NCI-H1105 (cell line): ENCODE measurements around the gene PCDHGA6.
A peak's percentile ranks its signal among the peaks of the same experiment; 100 is the strongest.
"Not testable (repeated sequence)": the region's sequence is repeated elsewhere in the genome, so short reads cannot be mapped to it uniquely, and the experiment has no call there.

Source experiments
- DNase-seq: peaks from one replicate; lab custom pipeline; 2025; lab: John Stamatoyannopoulos, UW

PCDHGA6 gene

DNA sequence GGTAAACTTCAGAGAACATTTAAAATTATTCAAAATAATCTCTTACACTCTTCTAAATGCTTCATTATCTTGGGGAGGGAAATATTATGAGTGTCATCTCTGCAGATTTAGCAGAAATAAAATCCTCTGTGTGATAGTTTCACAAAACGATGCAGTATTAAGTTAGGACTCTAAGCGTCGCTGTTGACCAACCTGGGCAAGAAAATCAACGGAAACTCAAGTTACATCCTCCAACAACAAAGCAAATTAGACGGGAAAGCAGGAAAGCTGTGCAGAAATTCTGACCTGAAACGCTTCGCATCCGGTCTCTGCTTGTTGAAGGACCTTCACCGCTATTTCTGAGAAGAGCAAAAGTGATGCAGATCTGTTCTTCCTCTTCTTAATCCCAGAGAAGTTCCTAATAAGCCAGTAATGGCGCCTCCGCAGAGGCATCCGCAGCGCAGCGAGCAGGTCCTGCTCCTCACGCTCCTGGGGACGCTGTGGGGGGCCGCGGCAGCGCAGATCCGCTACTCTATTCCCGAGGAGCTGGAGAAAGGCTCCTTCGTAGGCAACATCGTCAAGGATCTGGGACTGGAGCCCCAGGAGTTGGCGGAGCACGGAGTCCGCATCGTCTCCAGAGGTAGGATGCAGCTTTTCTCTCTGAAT, at the start of gene PCDHGA6:
PCDHGA6 (plus strand) TSS at position 219 of the 645 bp plus-strand sequence; CDS start at position 412, 193 bp downstream.
- no peak for DNase-seq

DNA sequence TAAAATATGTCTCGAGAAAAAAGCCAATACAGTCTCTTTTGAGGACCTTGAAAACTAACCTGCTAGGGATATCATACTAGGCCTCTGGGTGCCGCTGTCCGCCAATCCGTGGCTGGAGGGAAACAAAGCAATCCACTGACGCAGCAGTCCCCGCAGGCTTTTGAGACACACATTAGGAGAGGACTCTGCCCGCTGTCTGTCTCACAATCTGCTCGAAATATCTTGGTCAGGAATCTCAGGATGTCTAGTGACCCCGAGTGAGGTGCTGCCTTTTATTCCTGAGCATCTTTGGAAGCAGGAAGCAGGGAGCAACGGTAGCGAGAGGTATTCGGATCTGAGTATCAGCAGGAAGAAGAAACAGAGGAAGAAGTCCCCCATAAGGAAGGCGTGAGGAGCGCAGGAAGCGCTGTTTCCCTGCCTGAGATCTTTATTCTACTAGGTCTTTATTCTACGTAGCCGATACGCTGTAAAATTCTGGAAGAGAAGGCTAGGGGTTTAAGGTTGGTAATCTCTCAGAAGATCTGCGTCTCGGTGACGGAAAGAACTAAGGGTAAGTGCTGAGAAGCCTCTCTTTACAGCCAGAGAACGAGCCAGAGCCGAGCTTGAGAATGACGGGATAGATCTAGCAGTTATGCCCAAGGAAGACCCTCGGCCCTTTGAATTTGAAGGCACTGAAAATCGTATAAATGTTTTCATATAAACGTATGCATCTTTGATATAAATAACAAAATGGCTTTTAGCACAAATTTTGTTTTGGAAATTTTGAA, 47.4 kb upstream of the PCDHGA6 start:
- no peak for DNase-seq

DNA sequence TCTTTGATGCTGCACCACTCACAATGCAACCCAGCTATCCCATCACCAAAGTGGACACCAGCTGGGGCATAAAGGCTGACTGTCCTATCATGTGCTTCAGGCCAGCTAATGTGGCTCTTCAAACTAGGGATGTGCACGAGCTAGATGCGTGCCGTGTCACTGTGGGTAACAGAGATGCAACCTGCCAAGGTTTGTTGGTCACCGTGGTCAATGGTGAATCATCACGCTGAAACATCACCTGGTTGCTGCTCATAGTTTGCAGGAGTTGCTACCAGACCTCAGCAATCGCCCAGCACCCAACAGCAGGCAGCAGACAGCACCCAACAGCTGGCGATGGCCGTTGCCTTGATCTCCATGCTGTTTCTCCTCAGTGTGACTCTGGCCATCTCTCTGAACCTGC, 45.5 kb upstream of the PCDHGA6 start:
- no peak for DNase-seq

DNA sequence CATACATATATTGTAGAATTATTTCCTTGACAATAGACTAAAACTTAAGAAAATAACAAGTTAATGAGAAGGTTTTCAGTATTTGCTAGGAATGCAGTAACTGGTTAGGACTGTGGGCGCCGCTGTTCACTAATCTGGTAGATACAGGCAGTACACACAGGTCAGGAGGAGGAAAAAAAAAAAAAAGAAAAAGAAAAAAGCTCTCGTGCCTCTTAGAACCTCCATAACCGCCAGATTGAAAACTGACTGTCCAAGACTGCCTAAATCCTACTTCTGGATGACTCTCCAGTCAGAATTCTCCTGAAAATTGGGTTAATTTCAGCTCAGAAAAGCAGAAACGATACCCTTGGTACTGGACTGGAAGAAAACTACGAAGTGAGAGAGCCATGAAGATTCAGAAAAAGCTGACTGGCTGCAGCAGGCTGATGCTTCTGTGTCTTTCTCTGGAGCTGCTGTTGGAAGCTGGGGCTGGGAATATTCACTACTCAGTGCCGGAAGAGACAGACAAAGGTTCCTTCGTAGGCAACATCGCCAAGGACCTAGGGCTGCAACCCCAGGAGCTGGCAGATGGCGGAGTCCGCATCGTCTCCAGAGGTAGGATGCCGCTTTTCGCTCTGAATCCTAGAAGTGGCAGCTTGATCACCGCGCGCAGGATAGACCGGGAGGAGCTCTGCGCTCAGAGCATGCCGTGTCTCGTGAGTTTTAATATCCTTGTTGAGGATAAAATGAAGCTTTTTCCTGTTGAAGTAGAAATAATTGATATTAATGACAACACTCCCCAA, 43.2 kb upstream of the PCDHGA6 start, which contains the start of gene PCDHGA1:
PCDHGA1 (plus strand) TSS at position 216 of the 782 bp plus-strand sequence.
- DNase-seq: peak; percentile 43

DNA sequence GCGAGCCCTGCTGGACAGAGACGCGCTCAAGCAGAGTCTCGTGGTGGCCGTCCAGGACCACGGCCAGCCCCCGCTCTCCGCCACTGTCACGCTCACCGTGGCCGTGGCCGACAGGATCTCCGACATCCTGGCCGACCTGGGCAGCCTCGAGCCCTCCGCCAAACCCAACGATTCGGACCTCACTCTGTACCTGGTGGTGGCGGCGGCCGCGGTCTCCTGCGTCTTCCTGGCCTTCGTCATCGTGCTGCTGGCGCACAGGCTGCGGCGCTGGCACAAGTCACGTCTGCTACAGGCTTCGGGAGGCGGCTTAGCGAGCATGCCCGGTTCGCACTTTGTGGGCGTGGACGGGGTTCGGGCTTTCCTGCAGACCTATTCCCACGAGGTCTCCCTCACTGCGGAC, 41.1 kb upstream of the PCDHGA6 start:
- DNase-seq: not testable (repeated sequence)

DNA sequence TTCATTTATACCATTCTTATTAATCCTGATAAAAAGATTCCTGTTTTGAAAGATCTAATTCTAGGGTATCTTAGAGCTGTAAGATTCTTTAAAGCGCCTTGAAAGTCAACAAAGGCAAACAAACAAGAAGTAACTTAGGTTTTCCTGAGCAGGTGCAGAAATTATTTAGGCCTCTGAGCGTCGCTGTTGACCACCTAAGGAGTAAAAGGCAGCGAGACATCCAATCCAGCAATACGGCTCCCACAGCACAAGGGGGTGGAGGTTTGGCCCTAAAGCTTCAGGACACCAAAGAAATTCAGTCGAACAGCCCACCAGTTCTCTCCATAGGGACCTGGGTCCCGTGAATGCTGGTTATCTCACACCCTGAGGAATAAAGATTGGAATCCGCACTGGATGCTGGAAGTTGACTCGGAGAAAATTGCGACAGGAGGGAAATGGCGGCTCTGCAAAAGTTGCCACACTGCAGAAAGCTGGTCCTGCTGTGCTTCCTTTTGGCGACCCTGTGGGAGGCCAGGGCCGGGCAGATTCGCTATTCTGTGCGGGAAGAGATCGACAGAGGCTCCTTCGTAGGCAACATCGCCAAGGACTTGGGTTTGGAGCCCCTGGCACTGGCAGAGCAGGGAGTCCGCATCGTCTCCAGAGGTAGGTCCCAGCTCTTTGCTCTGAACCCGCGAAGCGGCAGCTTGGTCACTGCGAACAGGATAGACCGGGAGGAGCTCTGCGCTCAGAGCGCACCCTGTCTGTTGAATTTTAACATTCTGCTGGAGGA, 35.0 kb upstream of the PCDHGA6 start, which contains the start of gene PCDHGA2:
PCDHGA2 (plus strand) TSS at position 223 of the 769 bp plus-strand sequence.
- no peak for DNase-seq

DNA sequence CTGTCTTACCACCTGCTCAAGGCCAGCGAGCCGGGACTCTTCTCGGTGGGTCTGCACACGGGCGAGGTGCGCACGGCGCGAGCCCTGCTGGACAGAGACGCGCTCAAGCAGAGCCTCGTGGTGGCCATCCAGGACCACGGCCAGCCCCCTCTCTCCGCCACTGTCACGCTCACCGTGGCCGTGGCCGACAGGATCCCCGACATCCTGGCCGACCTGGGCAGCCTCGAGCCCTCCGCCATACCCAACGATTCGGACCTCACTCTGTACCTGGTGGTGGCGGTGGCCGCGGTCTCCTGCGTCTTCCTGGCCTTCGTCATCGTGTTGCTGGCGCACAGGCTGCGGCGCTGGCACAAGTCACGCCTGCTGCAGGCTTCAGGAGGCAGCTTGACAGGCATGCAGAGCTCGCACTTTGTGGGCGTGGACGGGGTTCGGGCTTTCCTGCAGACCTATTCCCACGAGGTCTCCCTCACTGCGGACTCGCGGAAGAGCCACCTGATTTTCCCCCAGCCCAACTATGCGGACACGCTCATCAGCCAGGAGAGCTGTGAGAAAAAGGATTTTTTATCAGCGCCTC, 32.8 kb upstream of the PCDHGA6 start:
- not testable (repeated sequence) for DNase-seq

DNA sequence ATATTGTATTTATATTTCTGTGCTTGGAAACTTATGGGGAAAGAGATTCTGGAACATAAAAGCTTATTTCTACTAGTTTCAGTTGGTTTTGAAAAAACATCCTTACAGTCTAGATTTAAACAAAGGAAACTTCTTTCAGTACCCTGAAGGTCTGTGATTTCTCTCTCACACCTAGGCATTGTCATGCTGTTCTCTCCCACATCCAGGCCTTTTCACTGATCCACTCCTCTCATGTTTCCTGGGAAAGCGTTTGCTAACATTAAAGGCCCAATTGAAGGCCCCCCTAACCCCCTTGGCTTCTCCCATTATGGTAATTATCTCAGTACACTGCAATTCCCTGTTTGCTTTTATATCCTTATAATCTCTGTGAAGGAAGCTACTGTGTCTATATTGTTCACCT, 30.9 kb upstream of the PCDHGA6 start:
- DNase-seq: no peak

DNA sequence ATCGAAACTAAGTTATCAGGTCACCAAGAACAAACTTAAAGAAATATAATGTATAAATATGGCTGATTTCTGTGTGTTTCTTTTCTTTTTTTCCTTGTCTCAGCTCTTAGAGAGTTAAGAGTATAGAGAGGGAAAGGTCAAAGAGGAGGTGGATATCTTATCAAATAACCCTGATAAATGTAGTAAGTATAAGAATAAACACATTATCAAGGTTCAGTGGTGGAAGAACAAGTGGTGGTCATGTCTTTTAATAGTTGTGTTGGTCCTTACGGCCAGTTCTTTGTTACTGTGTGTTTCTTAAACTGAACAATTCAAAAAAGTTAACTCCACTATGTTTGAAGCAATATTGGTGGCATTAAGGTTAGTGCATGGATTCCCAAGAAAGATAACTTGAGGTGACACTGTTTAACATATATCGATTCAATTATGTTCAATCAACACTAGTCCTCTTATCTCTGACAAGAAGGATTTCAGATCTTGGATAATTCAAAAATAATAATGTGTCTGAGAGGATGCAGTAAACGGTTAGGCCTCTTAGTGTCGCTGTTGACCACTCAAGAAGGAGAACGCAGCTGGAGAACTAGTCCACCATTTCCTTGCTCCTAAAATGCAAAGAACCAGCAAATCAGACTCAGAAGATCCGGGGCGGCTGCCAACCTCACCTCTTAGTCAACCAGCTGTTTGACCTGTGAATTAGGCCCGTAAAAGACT, 30.3 kb upstream of the PCDHGA6 start, which contains the start of gene PCDHGA3:
PCDHGA3 (plus strand) TSS at position 588 of the 711 bp plus-strand sequence. CDS start 205 bp downstream, outside the sequence.
- no peak for DNase-seq

DNA sequence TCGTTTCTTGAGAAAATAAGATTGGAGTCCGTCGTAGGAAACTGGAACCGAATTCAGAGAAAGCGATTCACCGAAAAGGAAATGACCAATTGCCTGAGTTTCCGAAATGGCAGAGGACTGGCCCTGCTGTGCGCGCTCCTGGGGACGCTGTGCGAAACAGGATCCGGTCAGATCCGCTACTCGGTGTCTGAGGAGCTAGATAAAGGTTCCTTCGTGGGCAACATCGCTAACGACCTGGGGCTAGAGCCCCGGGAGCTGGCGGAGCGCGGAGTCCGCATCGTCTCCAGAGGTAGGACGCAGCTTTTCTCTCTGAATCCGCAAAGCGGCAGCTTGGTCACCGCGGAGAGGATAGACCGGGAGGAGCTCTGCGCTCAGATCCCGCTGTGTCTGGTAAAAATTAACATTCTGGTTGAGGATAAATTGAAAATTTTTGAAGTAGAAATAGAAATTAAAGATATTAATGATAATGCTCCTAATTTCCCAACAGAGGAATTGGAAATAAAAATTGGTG, 29.7 kb upstream of the PCDHGA6 start:
- no peak for DNase-seq

DNA sequence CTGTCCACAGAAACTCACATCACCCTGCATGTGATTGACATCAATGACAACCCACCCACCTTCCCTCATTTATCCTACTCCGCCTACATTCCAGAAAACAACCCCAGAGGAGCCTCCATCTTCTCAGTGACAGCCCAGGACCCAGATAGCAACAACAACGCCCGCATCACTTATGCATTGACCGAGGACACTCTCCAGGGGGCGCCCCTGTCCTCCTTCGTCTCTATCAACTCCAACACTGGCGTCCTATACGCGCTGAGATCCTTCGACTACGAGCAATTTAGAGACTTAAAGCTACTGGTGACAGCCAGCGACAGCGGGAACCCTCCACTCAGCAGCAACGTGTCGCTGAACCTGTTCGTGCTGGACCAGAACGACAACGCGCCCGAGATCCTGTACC, 28.4 kb upstream of the PCDHGA6 start:
- DNase-seq: no peak

DNA sequence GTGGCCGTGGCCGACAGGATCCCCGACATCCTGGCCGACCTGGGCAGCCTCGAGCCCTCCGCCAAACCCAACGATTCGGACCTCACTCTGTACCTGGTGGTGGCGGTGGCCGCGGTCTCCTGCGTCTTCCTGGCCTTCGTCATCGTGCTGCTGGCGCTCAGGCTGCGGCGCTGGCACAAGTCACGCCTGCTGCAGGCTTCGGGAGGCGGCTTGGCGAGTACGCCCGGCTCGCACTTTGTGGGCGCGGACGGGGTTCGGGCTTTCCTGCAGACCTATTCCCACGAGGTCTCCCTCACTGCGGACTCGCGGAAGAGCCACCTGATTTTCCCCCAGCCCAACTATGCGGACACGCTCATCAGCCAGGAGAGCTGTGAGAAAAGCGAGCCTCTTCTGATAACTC, 27.7 kb upstream of the PCDHGA6 start:
- not testable (repeated sequence) for DNase-seq

DNA sequence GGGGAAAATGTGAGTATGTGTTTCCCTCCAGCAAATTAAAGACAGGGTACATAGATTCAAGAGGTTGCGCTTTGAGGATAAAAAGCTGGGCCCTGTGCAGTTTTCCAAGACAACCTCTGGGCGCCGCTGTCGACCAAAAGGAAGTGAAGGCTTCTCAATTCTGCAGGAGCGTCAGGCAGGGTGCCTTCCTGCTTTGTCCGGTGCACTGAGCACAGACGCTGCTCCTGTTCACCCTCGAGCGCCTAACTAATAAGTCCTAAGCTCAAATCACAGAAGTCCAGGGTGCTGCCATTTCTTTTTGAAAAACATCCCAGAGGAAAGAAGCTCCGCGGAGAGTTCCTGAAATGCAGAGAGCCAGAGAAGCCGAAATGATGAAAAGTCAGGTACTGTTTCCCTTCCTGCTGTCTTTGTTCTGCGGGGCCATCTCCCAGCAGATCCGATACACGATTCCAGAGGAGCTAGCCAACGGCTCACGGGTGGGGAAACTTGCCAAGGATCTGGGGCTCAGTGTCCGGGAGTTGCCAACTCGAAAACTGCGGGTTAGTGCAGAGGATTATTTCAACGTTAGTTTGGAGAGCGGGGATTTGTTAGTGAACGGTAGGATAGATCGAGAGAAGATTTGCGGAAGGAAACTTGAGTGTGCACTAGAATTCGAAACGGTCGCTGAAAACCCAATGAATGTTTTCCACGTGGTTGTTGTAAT, 23.6 kb upstream of the PCDHGA6 start, which contains the start of gene PCDHGB1:
PCDHGB1 (plus strand) TSS at position 183 of the 703 bp plus-strand sequence; CDS start at position 345, 162 bp downstream.
- DNase-seq: no peak

DNA sequence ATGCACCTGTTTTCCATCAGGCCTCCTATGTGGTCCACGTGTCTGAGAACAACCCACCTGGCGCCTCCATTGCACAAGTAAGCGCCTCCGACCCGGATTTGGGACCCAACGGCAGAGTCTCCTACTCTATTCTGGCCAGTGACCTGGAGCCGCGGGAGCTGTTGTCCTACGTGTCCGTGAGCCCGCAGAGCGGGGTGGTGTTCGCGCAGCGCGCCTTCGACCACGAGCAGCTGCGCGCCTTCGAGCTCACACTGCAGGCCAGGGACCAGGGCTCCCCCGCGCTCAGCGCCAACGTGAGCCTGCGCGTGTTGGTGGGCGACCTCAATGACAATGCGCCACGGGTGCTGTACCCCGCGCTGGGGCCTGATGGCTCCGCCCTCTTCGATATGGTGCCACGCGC, 22.1 kb upstream of the PCDHGA6 start:
- no peak for DNase-seq

DNA sequence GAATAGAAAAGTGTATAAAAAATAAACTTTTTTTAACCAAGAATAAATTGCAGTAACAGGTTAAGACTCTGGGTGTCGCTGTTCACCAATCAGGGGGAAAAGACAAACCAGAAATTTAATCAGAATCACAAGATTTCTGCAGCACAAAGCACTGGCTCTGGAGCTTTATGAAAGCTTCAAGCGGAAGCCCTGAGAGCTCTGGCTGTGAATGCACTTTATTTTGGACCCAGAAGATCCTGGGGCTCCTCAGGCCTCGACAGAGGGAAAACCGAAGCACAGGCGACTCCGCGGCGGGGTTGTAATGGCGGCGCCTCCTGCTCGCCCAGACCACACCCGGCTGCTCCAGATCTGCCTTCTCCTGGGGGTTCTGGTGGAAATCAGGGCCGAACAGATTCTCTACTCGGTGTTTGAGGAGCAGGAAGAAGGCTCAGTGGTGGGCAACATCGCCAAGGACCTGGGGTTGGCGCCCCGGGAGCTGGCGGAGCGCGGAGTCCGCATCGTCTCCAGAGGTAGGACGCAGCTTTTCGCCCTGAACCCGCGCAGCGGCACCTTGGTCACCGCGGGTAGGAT, 18.7 kb upstream of the PCDHGA6 start, which contains the start of gene PCDHGA4:
PCDHGA4 (plus strand) TSS at position 122 of the 570 bp plus-strand sequence; CDS start at position 209, 87 bp downstream.
- DNase-seq: no peak

DNA sequence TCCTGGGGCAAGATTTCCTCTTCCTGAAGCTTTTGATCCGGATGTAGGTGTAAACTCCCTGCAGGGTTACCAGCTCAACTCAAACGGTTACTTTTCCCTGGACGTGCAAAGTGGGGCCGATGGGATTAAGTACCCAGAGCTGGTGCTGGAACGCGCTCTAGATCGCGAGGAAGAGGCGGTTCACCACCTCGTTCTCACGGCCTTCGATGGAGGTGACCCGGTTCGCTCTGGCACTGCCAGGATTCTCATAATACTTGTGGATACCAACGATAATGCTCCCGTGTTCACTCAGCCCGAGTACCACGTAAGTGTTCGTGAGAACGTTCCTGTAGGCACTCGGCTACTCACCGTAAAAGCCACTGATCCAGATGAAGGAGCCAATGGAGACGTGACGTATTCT, 18.1 kb upstream of the PCDHGA6 start:
- DNase-seq: no peak

DNA sequence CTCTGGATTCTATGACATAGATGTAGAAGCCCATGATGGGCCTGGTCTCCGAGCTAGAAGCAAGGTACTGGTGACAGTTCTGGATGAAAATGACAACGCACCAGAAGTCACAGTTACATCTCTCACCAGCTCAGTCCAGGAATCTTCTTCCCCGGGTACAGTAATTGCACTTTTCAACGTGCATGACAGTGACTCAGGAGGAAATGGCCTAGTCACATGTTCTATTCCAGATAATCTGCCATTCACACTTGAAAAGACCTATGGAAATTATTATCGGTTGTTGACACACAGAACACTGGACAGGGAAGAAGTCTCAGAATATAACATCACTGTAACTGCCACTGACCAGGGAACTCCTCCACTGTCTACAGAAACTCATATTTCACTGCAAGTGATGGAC, 17.6 kb upstream of the PCDHGA6 start:
- no peak for DNase-seq

DNA sequence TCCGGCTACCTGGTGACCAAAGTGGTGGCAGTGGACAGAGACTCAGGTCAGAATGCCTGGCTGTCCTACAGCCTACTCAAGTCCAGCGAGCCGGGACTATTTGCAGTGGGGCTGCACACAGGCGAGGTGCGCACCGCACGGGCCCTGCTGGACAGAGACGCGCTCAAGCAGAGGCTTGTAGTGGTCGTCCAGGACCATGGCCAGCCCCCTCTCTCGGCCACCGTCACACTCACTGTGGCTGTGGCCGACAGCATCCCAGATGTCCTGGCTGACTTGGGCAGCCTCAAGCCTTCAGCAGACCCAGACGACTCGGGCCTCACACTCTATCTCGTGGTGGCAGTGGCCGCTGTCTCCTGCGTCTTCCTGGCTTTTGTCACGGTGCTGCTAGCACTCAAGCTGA, 16.7 kb upstream of the PCDHGA6 start:
- no peak for DNase-seq

DNA sequence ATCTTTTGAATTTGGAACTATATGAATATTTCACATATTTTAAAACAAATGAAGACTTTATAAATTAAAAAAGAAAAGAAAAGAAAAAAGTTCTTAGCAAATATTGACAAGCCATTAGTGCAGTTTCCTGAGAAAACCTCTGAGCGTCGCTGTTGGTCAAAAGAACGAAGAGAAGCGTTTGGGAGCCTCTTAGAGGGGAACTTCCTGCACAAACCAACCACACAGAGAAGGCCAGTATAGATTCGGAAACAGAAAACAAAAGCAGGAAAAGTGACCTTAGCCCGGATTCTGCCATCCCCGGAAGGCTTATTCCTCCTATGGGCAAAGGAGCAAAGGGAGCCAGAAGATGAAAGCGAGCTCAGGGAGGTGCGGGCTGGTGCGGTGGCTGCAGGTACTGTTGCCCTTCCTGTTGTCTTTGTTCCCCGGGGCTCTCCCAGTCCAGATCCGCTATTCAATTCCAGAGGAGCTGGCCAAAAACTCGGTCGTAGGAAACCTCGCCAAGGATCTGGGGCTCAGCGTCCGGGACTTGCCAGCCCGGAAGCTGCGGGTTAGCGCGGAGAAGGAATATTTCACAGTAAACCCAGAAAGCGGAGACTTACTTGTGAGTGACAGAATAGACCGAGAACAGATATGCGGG, 13.8 kb upstream of the PCDHGA6 start, which contains the start of gene PCDHGB2:
PCDHGB2 (plus strand) TSS at position 205 of the 637 bp plus-strand sequence; CDS start at position 347, 142 bp downstream.
- DNase-seq: no peak
